Smooth muscle cell of bladder (primary cell): ENCODE results near the gene APOBEC2. TPM values are rescaled to one million over a fixed set of nuclear protein-coding genes. Genes with fewer than 3 reads are reported as not detected.

Source experiments
- total RNA-seq: library from RNA; depleted of rRNA; stranded (reverse); fragments of >200 nt; gene quantifications from 2 replicates; pipeline ENCODE4 v1.2.3, GENCODE V29; 2014

APOBEC2 gene
- total RNA-seq, result not detected in 2 replicates

DNA sequence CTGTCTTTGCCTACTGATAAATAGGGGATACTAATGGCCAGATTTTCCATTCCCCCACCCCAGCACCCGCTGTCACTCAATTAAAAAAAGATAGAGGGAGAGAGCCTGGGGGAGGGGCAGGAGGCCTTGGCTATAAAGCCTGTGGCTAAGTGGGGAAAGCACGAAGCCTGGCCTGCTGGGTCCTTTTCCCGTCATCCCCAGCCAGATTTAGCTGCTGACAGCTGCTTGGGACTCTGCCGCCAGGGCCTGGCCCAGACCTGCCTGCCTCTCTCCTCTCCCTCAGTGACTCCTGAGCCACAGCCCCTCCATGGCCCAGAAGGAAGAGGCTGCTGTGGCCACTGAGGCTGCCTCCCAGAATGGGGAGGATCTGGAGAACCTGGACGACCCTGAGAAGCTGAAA is at the start of gene APOBEC2:
TSS of gene APOBEC2 (plus strand) at position 162 of the 400 bp plus-strand sequence. CDS start at position 308, 146 bp downstream.

GRCh38 chr6:41039060-41039998 is 13.7 kb upstream of the APOBEC2 start, which contains the start of gene UNC5CL:
UNC5CL (minus strand) TSS chr6:41039221; CDS start chr6:41035074, 4,147 bp downstream.

DNA sequence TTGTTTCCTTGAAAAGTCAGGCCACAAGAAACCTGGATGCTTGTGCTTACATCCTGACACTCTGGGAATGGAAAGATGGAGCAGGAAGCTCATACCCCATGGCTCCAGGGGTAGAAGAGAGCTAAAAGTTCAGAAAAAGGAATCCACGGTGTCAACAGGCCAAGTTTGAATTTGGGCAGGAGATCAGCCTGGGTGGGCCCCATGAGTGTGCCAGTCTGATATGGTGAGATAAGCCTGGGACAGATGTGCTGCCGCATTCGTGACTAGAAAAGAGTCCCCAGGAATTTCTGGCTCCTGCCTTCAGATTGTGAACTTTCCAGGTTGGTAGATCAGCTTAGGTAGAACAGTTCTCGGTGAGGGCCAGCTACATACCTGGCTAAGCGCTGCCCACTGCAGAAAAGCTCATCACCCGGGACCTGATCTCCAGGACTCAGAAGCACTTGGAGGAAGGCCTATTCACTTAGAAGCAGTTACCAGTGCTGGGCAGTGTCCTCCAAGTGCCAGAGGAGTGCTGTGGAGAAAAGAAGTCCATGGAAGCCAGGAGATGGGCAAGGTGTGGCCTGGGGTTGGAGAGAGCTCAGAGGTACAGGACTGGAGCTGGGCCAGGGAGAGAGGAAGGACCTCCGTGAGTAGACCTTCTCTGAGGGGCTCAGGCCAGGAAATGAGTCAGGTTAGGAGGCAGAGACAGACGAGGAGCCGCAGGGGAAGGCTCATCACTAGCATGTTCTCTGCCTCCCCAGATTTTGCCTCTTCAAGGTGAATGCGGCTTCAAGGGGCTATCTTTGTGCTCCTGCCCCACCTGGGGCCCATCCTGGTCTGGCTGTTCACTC is 10.6 kb upstream of the APOBEC2 start, which contains the start of gene TSPO2:
TSS of gene TSPO2 (plus strand) at position 242 of the 830 bp plus-strand sequence. CDS start at position 761, 519 bp downstream.

DNA sequence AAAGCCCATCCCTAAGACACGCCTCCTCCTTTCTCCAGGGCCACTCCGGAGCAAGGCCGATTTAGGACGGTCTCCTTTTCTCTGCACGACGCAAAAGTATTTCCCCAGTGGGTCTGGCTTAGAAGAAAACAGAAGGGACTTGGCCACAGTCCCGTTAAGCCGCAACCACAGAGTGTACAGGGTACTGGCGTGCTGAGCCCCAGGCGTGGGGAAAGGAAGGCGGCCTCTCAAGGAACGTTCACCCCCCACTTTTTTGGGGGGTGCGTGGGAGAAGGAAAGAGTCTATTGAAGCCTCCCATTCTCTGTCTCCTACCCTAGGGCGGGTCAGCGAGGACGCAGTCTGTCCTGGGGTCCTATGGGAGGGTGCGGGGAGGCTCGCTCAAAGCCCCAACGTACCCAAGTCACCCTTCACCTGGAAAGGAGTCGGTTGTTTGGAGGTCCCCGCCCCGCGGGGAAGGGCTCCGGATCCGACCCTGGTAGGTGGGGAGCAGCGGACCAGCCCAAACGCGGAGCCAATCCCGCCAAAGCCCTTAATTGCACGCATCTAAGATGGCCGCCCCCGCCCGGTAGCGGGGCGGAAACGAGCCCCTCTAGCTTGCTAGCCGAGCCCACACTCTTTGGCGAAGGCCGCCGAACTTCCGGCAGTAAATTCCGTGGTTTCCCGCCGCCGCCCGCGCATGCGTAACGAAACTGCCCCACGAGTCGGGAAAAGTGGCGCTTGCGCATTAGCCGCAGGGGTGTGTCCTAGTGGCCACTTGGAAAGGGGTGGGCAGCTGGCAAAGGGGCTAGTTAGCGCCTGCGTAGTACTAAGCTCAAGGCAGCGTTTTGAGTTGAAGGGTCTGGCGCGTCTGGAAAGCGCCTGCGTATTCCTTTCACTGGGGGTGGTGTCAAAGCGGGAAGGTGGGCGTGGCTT is 19.2 kb downstream of the APOBEC2 start, which contains the start of gene OARD1:
TSS of gene OARD1 (minus strand) at position 434 of the 913 bp plus-strand sequence. CDS start 722 bp downstream, outside the sequence.

GRCh38 chr6:41072836-41073202 is 19.8 kb downstream of the APOBEC2 start, which contains the start of gene NFYA:
NFYA (plus strand) TSS chr6:41072974; CDS start chr6:41079090, 6,116 bp downstream.

Other genes with a start within 250 kb of the APOBEC2 start
- under 0.01 and 0.09 TPM in 2 replicates for gene UNC5CL, start 14.0 kb upstream of the APOBEC2 start, total RNA-seq
- gene TSPO2, start 10.7 kb upstream of the APOBEC2 start, total RNA-seq, result not detected in 2 replicates
- 9.1 and 9.4 TPM in 2 replicates for gene OARD1, start 19.2 kb downstream of the APOBEC2 start, total RNA-seq
- gene NFYA, start 19.8 kb downstream of the APOBEC2 start, total RNA-seq, result 10.4 and 11.4 TPM in 2 replicates
- not detected in 2 replicates for gene TREML1, start 101.1 kb downstream of the APOBEC2 start, total RNA-seq
- gene TREM2, start 109.9 kb downstream of the APOBEC2 start, total RNA-seq, result 0.28 and 0.57 TPM in 2 replicates
- not detected in 2 replicates for gene TREML2, start 147.9 kb downstream of the APOBEC2 start, total RNA-seq
- 0.14 TPM in 1 of 2 replicates, not detected in the other for gene TREML4, start 175.1 kb downstream of the APOBEC2 start, total RNA-seq
- gene TREM1, start 233.5 kb downstream of the APOBEC2 start, total RNA-seq, result 2.7 and 3.4 TPM in 2 replicates